GM21786 (cell line): ENCODE data around the gene CTNNA3.

ENCODE experiments used
- ATAC-seq: cut with Tn5 transposase; IDR thresholded peaks from one replicate; pipeline ENCODE4 v1.9.1; 2021; ENCODE audit not compliant: unreplicated experiment

Gene CTNNA3

DNA sequence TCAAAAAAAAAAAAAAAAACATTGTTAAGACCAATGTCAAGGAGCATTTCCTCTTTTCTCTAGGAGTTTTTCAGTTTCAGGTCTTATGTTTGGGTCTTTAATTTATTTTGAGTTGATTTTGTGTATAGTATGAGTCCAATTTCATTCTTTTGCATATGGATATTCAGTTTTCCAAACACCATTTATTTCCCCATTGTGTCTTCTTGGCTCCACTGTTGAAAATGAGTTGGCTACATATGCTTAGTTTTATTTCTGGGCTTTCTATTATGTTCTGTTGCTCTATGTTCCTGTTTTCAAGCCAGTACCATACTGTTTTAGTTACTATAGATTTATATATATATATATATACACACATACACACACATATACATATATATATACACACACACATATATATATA is 1506.7 kb downstream of the CTNNA3 start:
- no peak for ATAC-seq

DNA sequence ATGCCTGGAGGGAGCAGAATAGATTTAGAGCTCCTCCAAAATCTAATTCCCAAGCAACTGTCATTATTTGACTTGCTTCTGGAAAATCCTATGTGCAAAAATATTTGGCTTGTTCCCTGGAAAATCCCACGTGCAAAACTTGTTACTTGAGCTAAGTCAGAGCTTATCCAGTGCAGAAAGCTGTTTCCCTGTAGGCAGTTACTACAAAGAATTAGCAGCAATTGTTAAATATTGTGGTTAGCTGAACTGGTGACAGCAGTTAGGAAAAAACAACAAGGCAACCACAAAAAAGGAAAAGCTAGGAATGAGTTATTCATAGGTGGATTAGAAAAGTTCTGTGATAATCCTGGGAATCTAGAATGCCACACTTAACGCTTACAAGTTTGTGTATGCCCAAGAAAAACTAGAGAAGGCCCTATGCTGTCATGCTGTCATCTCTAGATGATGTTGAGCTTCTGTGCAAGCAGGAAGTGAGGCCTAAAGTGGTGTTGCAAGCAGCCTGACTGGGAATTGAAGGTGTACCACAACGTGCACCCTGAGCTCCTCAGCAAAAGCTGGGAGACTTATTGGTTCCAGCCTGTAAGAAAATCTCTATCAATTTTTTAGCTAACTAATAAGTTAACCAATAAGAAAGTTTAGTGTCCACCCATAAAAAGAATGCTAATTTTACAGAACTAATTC is 1508.8 kb downstream of the CTNNA3 start:
- ATAC-seq = no peak

- no peak for ATAC-seq
Measured at GRCh38 chr10:66183028-66183427, 1513.0 kb downstream of the CTNNA3 start.

DNA sequence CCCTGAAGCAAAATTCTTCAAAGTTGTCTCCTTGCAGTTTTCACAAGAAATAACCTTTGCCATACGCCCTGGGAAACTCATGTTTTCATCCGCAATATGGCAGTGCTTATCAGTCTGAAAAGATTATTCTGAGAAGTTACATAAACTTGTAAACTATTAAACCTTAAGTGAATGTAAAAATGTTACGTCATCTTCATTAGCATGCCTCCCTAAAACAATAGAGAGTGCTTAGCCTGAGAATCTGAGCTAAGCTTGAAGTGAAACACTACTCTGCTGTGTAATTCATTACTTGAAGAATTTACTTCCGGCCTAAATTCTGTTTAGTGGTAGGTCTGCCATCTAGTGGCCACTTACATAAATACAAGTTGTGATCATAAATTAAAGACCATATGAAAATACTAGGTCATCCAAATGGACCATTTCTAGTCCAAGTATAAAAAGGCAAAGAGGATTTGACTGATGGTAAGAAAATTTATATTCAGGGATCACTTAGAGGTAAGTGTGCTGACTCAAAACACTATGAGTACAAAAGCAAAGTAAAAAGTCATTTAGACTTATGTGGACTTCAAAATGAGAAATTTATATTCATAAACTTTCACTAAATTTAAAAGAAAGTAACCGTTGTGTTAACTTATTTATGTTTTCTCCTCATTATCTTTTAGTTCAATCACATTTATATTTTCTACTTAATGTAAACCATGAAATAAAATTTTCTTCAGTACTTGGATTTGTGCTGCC is 1515.2 kb downstream of the CTNNA3 start:
- ATAC-seq = peak; percentile 94

DNA sequence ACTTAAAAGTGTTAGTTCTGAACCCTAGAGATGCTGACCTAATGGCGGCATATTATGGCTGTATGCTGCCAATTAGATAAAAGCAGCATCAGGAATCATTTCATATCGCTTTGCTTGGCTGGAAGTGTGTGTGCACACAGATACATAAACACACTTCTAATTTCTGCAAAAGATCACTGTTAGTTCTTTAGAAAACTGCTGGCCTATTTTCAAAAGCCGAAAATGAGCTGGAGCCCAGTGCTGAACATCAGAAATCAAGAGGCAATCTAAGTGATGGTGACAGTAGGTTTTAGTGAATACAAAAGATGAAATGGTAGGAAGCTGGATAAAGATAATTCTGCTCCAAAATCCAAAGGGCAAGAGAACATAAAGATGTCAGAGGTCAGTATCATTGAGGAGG is 1516.0 kb downstream of the CTNNA3 start:
- no peak for ATAC-seq

- no peak for ATAC-seq
Measured at GRCh38 chr10:66176772-66177171, 1519.2 kb downstream of the CTNNA3 start.

DNA sequence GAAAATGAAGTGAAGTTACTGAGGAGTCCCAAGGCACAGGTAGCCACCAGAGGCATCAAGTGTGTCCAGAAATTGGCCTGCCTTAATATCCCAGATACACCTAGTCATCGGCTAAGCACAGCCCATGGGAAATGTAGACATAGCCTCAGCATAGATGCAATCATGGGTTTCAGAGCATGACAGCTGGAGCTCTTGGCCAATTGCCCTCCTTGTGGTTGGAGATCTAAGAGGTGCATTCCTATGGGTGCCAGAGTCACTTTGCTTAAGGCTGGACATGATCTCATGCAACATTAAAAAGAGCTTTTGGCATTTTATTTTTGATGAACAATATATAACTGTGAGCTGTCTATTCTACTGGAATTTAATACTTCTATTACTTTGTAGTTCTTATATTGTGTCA is 1528.2 kb downstream of the CTNNA3 start:
- no peak for ATAC-seq

GRCh38 chr10:66162560-66163143 is 1533.3 kb downstream of the CTNNA3 start:
- no peak for ATAC-seq

- ATAC-seq = no peak
Measured at GRCh38 chr10:66151346-66151745, 1544.6 kb downstream of the CTNNA3 start.

DNA sequence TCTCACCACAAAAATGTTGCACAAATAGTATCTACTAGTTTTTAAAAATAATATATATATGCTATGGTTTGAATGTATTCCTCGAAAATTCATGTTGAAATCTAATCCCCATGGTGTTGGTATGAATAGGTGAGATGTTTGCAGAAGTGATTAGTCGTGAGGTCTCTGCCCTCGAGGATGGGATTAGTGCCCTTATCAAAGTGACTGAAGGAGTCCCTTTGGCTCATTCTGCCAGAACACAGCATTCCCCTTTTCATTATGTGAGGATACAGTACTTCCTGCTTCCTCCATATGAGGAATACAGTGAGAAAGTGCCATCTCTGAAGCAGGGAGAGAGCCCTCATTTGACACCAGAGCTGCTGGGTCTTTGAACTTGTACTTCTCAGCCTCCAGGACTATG is 1547.7 kb downstream of the CTNNA3 start:
- ATAC-seq = no peak

- ATAC-seq = no peak
Measured at GRCh38 chr10:66144016-66144415, 1552.0 kb downstream of the CTNNA3 start.

DNA sequence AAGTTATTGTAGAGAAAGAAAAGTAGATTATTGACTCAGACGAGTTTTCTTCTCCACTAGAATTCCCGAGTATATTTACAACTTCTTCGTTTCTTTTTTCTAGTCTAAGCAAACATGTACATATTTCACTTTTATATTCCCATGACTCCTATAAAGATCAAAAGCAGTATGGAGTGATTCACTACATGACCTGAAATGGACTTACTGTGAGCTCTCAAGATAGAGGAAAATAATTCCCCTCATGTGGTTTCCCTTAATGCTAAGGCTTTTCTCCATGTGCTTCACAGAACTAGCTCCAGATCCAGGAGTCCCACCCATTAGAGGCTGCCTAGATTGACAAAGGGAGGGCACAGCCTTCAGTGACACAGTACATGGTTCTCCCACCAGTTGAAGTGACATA is 1593.2 kb downstream of the CTNNA3 start:
- no peak for ATAC-seq

DNA sequence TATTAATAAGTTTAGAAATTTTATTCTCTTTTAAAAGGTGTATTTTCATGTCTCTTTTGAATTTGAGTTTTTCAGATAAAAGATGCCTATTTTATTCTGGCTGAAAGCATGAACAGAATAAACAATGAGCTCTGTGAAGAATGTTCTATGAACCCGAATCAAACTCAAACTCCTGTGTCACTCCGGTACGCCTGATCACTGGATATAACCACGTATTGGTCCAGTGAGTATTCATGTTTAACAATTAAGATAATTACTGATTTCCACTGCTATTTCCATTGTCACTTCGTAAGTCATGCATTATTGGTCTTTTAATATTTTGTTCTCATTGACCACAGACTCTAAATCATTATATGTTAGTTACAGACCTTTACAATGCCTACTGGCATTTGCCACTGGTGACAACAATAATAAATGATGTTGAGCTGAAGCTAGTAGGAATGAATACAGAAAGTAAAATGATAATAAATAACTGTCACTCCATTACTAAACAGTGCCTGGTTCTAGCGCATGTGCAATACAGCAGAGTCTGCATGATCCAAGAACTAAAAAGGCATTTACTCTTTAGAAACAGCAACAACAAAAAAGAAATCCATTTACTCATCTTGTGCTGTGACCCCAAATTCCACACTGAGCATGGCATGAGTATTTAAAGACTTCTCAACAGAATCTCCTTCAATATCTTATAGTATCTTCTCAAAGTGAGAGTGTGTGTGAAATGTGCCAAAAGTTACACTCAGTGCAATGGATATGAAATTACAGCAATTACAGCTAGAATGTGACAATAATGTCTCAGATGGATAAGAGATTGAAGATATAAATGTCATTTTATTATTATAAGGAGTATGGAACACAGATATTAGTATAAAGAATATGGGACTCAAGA is 1597.2 kb downstream of the CTNNA3 start:
- no peak for ATAC-seq

DNA sequence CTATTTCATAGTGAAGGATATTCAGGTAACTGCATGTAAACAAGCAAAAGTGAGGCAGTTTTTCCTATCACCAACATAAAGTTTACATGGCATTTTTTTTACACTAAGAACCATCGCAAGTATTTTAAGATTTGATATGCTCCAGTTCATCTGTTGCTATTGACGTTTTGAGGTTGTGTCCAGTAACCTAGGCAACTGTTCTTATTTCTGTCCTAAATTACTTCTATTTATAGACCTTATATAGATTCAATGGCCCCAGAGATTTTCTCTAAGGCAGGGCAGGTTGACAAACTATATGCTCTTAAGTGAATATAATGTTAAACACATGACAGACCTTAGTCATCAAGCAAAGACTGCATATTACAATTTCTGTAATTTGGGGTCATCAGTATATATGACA is 1600.4 kb downstream of the CTNNA3 start:
- ATAC-seq = no peak

GRCh38 chr10:66085906-66086305 is 1610.1 kb downstream of the CTNNA3 start:
- no peak for ATAC-seq

- no peak for ATAC-seq
Measured at GRCh38 chr10:66071907-66072306, 1624.1 kb downstream of the CTNNA3 start.

DNA sequence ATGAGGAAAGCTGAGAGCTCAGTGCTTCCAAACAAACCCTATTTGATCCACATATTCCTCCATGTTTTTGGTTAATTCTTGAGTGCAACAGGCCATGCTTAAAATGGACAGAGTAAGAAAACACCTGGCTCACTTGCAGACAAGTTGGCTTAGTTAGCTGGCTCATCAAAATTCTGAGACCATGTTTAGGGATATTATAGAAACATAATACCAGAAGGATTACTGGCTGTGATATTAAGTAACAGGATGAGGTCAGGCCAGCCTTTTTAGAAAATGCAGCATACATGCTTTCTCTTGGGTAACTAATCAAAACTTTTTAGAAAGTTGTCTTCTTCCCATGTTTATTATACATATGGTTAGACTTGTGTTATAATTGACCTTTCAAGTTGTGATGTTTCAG is 1637.4 kb downstream of the CTNNA3 start:
- ATAC-seq = no peak

DNA sequence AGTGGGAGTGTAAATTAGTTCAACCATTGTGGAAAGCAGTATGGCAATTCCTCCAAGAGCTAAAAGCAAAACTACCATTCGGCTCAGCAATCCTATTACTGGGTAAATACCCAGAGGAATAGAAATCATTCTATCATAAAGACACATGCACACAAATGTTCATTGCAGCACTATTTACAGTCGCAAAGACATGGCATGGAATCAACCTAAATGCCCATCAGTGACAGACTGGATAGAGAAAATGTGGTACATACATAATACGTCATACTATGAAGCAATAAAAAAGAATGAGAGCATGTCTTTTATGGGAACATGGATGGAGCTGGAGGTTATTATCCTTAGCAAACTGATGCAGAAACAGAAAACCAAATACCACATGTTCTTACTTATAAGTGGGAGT is 1646.7 kb downstream of the CTNNA3 start:
- ATAC-seq = no peak

GRCh38 chr10:66045859-66046258 is 1650.1 kb downstream of the CTNNA3 start:
- no peak for ATAC-seq

DNA sequence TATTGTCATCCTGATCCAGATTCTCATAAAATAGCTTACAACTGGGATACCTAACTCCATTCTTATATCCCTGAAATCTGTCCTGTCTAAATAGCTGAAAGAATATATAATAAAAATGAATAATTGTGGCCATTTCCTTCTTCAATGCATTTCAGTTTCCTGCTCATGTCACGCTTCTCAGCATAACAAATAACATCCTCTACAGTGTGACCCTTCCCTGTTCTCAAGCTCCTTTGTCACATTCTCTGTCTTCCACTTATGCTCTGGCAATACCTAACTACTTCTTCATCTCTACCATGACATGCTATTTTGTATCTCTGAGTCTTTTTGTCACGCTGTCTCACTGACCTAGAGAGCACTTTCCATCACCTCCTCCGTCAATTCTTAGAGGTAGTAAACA is 1654.2 kb downstream of the CTNNA3 start:
- ATAC-seq = no peak

GRCh38 chr10:66038623-66039022 is 1657.4 kb downstream of the CTNNA3 start:
- ATAC-seq = no peak
